ENCODE data around the gene HHAT. TPM values are rescaled to one million over a fixed set of nuclear protein-coding genes. Genes with fewer than 3 reads are reported as not detected.

The HHAT gene
- total and polyA plus RNA-seq, 9 of the 15 experiments (the other 6 are each of a cell fraction or from before 2014, with no cell fraction given), result 0.07 to 0.16 (median 0.13) TPM; not detected in 1

DNA sequence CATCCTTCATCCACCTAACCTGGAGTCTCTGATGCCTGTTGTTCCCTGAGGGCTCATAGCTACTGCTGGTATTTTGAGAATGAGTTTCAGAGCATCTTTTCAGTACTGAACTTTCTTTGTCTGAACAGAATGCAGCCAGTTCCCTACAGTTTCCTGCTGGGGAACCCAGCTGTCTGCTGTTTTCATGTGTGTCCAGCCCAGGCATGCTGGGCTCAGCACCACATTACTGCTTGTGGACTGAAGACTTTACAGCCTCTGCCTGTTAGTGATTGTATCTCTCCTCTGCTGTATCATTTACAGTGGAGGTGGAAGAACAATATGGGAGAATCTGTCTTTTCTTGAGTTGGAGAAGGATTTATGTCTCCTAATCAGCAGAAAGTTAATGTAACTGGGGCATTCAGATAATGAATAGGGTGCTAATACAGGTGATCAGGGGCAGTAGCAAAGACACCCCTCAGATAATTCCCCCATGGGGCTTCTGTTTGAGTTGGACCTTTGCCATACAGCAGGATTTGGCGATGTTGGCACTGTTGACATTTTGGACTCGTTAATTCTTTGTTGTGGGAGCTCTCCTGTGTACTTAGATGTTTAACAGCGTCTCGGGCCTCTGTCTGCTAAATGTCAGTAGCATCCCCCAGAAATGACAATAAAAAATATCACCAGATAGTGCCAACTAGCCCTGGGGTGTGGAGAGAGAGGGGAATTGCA is 207.7 kb downstream of the HHAT start:
- FAIRE-seq (no peak), DNase-seq (ENCODE audit: extremely low read depth in 1 of 4, low spot score in 3 of 4) (no peak), ATAC-seq (no peak)
- H3K9ac ChIP-seq (ENCODE audit: insufficient read depth in 1 of 2, low read depth in 2 of 2, low read length in 2 of 2), result no peak overlapping the region
- H3K79me2 ChIP-seq (ENCODE audit: control insufficient read depth, insufficient read depth, low read length), result no peaks in the 10 kb centered on the region
- no peaks in the 10 kb centered on the region for H3K4me1 ChIP-seq (replicated peaks in 1 of 2; ENCODE audit: control insufficient read depth in 2 of 2, insufficient read depth in 2 of 2, low read length in 2 of 2)
- H4K20me1 ChIP-seq (replicated peaks; ENCODE audit: control insufficient read depth, insufficient read depth, low read length), result no peaks in the 10 kb centered on the region
- BruUV-seq (replicated peaks), result no TSS peak
- no peak overlapping the region for H3K27ac ChIP-seq (ENCODE audit: extremely low read depth, low read depth, low read length)
- no peak overlapping the region for H2AFZ ChIP-seq (ENCODE audit: low read depth, low read length)
- H3K9me1 ChIP-seq (ENCODE audit: control insufficient read depth, insufficient read depth, low read length), result no peaks in the 10 kb centered on the region
- TF ChIP-seq RFX5 (IDR thresholded peaks at IDR 0.05; ENCODE audit: low read depth, low read length) (no peak), NFE2L1 (tag; IDR thresholded peaks at IDR 0.05; ENCODE audit: borderline replicate concordance, low read depth) (no peak), CHD2 (IDR thresholded peaks at IDR 0.05; ENCODE audit: low read depth, low read length) (no peak), ZNF785 (CRISPR knock-in tag; IDR thresholded peaks at IDR 0.05) (no peak), SIRT6 (IDR thresholded peaks at IDR 0.05; ENCODE audit: low read depth, low read length) (no peak), ZEB2 (IDR thresholded peaks at IDR 0.05) (no peak), NBN (IDR thresholded peaks at IDR 0.05; ENCODE audit: low read depth) (no peak), ATF7 (IDR thresholded peaks at IDR 0.05) (no peak), FOXK2 (conservative IDR thresholded peaks at IDR 0.05 in 1 of 2, IDR thresholded peaks at IDR 0.05 in 1 of 2; ENCODE audit: low read depth in 2 of 2) (no peak), ILK (tag; IDR thresholded peaks at IDR 0.05; ENCODE audit: borderline replicate concordance, low read depth) (no peak)
- POLR2A ChIA-PET, result no interaction called here
- 2% methylated on average over 4 of the region's 4 CpGs for WGBS (ENCODE audit: insufficient coverage, low coverage, missing lambda C conversion rate)
- intact Hi-C loops (cut with micrococcal nuclease) (no loop called here), in situ Hi-C loops (cut with MboI) (no loop called here)
- H3K36me3 ChIP-seq (ENCODE audit: control insufficient read depth, insufficient read depth, low read length), result no peaks in the 10 kb centered on the region
- H3K27me3 ChIP-seq (ENCODE audit: control insufficient read depth in 2 of 2, insufficient read depth in 2 of 2, low read length in 2 of 2), result no peaks in the 10 kb centered on the region
- H3K4me3 ChIP-seq, result no peak overlapping the region
- H3K4me2 ChIP-seq (ENCODE audit: insufficient read depth, low read length), result no peak overlapping the region
- CTCF ChIA-PET (ENCODE audit: low intra/inter-chr PET ratio), result no interaction called here
- H3K9me3 ChIP-seq (replicated peaks; ENCODE audit: control insufficient read depth, insufficient read depth, low read depth, low read length), result no peaks in the 10 kb centered on the region
